ENCODE measurements around the gene ASIC5. TPM values are rescaled to one million over a fixed set of nuclear protein-coding genes. Genes with fewer than 3 reads are reported as not detected.

The ASIC5 gene
- total RNA-seq, 1 experiment from 2014 or later, result not detected

DNA sequence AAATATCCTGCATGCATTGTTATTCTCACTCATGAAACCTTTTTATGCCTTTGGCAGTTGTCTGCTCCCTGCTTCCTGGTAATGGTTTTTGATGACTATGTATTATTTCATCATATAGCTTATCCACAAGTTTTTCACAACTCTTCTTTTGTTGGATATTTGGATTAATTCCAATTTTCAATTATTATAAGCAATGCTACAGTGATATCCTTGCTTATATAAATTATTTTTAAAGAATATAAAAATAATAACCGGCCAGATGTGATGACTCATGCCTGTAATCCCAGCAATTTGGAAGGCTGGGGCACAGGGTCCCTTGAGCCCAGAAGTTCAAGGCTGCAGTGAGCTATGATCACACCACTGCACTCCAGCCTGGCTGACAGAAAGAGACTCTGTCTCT lies 47.0 kb downstream of the ASIC5 start:
- Mint-ChIP-seq H3K9me3 (no peaks in the 10 kb centered on the region), H3K27me3 (ENCODE audit: low read depth) (no peaks in the 10 kb centered on the region), H3K36me3 (ENCODE audit: insufficient read depth in 1 of 3, low read depth in 3 of 3) (no peaks in the 10 kb centered on the region), H3K4me3 (no peak overlapping the region), H3K4me1 (peaks cover 12 to 17% of the 10 kb centered on the region in 2 experiments), H3K27ac (no peak overlapping the region)
- H3K14ac ChIP-seq (ENCODE audit: insufficient read depth, low read length), result no peak overlapping the region
- WGBS (ENCODE audit: extremely low coverage, insufficient read length, low lambda C conversion rate), result no CpG with 5 or more reads among the region's 1 CpG
- H2AFZ ChIP-seq (ENCODE audit: low read length), result no peak overlapping the region
- H3K79me1 ChIP-seq (ENCODE audit: insufficient read depth, low read depth, low read length, poor library complexity, severe bottlenecking), result no peaks in the 10 kb centered on the region
- H3K18ac ChIP-seq (ENCODE audit: insufficient read length, low read depth, low read length), result no peak overlapping the region
- H4K8ac ChIP-seq (replicated peaks; ENCODE audit: insufficient read length, low read depth, low read length), result no peak overlapping the region
- H2BK12ac ChIP-seq (ENCODE audit: insufficient read length, low read depth, low read length), result no peak overlapping the region
- no peak overlapping the region for H4K91ac ChIP-seq (ENCODE audit: insufficient read length, low read depth, low read length)
- no peaks in the 10 kb centered on the region for H3K4me1 ChIP-seq (ENCODE audit: insufficient read depth, low read length)
- no peaks in the 10 kb centered on the region for H3K27me3 ChIP-seq (ENCODE audit: insufficient read depth, low read length)
- H2BK5ac ChIP-seq (ENCODE audit: insufficient read length, low read length), result no peak overlapping the region
- no peak overlapping the region for H2BK20ac ChIP-seq (ENCODE audit: low read depth, low read length, poor library complexity, severe bottlenecking)
- no peak overlapping the region for H3K56ac ChIP-seq (ENCODE audit: insufficient read length, low read depth, low read length)
- H2AK5ac ChIP-seq (ENCODE audit: insufficient read length, low read length), result no peak overlapping the region
- no peak overlapping the region for H2BK15ac ChIP-seq (ENCODE audit: low read depth, low read length)
- no peaks in the 10 kb centered on the region for H3K9me3 ChIP-seq (ENCODE audit: control insufficient read depth, low read depth, low read length)
- no peak overlapping the region for H3T11ph ChIP-seq (ENCODE audit: low read length)
- no peaks in the 10 kb centered on the region for H3K23me2 ChIP-seq (ENCODE audit: insufficient read length, low read depth, low read length, poor library complexity, severe bottlenecking)
- no peak overlapping the region for H3K27ac ChIP-seq (ENCODE audit: insufficient read length, low read depth, low read length)
- H4K20me1 ChIP-seq (ENCODE audit: control insufficient read depth, insufficient read depth, insufficient read length), result no peaks in the 10 kb centered on the region
- TF ChIP-seq, protein P1, sequence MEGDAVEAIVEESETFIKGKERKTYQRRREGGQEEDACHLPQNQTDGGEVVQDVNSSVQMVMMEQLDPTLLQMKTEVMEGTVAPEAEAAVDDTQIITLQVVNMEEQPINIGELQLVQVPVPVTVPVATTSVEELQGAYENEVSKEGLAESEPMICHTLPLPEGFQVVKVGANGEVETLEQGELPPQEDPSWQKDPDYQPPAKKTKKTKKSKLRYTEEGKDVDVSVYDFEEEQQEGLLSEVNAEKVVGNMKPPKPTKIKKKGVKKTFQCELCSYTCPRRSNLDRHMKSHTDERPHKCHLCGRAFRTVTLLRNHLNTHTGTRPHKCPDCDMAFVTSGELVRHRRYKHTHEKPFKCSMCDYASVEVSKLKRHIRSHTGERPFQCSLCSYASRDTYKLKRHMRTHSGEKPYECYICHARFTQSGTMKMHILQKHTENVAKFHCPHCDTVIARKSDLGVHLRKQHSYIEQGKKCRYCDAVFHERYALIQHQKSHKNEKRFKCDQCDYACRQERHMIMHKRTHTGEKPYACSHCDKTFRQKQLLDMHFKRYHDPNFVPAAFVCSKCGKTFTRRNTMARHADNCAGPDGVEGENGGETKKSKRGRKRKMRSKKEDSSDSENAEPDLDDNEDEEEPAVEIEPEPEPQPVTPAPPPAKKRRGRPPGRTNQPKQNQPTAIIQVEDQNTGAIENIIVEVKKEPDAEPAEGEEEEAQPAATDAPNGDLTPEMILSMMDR (conservative IDR thresholded peaks at IDR 0.05), result no peak
- no peak overlapping the region for H3K9ac ChIP-seq (ENCODE audit: extremely low read depth, insufficient read length, low read length)
- no peak for DNase-seq
- no peaks in the 10 kb centered on the region for H3K79me2 ChIP-seq (ENCODE audit: insufficient read depth, low read length)
- no peak overlapping the region for H4K5ac ChIP-seq (ENCODE audit: insufficient read length, low read depth, low read length)
- no peak overlapping the region for H2BK120ac ChIP-seq (ENCODE audit: low read depth, low read length, poor library complexity, severe bottlenecking)
- no peak overlapping the region for H3K4me2 ChIP-seq (ENCODE audit: insufficient read depth, insufficient read length, low read length)
- no peak overlapping the region for H3K23ac ChIP-seq (ENCODE audit: insufficient read length, low read depth, low read length)
- no peak overlapping the region for H3K4ac ChIP-seq (ENCODE audit: low read depth, low read length)
